Suppressor macrophage treated with lipopolysaccharide for 1 hour (primary cell): ENCODE data around the gene ARAP2.
A peak's percentile ranks its signal among the peaks of the same experiment; 100 is the strongest.

Experiments
- DNase-seq, 3 donors: peaks; one replicate each; pipeline ENCODE4 v3.0.0-alpha.2; 2020 to 2022

Gene ARAP2

GRCh38 chr4:36115312-36115711, 129.0 kb downstream of the ARAP2 start:
- no peak for DNase-seq

GRCh38 chr4:36111172-36111571, 133.1 kb downstream of the ARAP2 start:
- DNase-seq, result no peak

- DNase-seq, result no peak
These were observed 144.8 kb downstream of the ARAP2 start for GRCh38 chr4:36099509-36099908.

DNA sequence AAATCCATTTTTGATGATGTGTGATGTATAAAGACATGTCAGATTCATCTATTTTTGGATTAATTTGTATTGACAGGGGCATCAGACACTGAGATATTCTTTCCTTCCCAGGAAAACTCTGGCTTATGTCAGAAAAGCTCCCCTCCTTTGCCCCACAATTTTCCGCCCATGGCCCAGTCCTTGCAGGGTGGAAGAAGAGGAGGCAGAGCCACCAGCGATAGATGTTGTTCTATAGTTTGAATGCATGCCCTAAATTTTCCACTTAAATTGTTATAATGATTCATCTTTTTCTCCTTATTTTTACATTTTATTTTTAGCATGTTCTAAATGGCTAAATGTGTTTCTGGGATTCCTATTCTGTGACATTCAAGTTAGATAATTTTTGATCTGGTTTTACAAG, 149.3 kb downstream of the ARAP2 start:
- DNase-seq, result no peak

DNA sequence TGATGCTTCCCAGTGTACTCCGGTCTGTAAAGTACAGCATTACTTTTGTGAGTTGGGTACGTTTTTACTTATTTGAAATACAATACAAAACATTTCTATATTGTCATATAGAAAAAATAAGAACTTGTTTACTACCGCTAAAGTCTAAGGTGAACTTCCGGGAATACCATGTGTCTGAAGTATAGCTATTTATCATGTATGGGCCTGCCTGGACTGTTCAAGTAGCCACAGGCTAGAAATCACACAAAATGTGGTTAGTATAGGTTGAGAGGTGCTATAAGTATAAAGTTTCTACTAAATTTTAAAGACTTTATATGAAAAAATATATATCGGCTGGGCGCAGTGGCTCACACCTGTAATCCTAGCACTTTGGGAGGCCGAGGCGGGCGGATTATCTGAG, 152.3 kb downstream of the ARAP2 start:
- DNase-seq, result no peak

DNA sequence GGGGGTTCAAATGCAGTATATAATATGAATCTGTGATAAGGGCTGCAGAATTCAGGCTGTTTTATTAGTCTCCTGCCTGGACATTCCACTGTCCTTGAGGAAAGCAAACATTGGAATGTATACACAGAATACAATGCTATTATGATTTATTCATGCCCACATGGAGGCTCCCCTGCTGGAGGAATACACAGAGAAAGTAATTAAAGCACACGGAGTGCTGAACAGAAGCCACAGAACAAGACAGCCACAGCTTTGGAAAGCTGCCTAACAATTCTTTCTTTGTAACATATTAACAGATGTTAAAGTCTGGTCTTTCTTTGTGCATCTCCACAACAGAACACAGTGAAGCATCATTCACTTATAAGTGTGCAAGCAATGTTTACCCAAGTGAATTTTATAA, 155.8 kb downstream of the ARAP2 start:
- no peak for DNase-seq

GRCh38 chr4:36086261-36086786, 158.0 kb downstream of the ARAP2 start:
- no peak for DNase-seq

DNA sequence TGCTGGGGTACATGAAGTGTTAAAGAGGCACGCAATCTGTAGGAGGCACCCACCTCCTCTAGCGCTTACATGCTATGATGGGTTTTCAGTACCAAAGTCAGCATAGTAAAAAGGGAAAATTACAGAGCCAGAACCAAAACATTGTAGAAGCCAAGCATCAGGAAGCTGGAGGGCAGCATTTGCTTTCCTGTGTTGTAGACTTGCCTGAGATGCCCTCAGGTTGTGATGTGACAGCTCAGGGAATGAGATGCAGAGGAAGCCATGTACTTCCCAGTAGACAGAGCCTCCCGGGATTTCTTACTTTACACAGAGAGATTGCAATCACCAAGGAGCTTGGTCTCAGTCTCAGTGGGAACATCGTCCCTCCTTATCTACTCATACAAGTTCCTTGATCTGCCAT, 161.5 kb downstream of the ARAP2 start:
- no peak for DNase-seq

GRCh38 chr4:36081185-36081584, 163.1 kb downstream of the ARAP2 start:
- DNase-seq, result peak; percentile 32 to 67 (median 54)

DNA sequence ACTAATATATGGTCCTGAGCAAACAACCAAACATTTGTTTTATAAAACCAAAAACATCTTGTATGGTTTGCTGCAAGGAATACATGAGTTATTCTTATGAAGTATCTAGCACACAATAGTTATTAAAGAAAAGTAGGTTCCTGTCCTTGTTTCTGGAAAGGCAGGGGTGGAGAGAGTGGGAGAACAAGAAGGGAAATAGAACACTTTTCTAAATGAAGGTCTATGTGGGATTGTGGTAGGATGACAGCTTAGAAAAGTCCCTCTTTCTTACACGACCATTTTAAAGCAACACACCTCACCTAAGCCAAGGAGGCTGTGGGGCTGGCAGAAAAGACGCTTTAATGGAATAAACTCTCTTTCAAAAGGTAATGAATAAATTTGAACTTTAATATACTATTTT, 164.6 kb downstream of the ARAP2 start:
- no peak for DNase-seq

- no peak for DNase-seq
These were observed 166.0 kb downstream of the ARAP2 start for GRCh38 chr4:36078319-36078718.

- DNase-seq, result no peak
These were observed 171.8 kb downstream of the ARAP2 start for GRCh38 chr4:36072529-36072928.

GRCh38 chr4:36067116-36067515, 177.2 kb downstream of the ARAP2 start:
- DNase-seq, result peak in 1 of 3 donors; percentile 8

DNA sequence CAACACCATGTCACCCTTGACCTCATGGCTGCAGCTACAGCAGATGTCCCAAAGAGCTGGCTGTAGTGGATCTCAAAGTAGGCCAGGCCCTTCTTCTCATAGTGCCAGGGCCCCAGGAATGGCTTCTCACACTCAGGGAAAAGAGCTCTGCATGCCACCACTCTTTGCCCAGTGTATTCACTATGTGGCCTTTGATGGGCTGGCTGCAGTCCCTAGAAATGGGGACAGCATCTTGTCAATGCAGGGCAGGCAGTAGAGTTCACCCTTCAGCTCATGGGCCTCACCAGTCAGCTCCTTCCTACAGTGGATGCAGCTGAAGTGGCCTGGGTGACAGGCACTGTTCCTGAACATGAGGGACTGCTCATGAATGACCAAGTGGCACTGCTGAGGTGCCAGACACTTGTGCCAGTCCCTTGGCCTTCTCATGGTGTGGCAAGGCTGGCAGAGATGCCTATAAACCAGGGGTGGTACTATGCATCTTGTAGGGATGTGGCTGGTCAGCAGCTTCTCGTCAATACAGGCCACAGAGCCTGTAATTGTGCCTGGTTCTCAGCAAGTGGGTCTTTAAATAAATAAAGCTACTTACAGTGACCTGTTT, 178.9 kb downstream of the ARAP2 start:
- no peak for DNase-seq

- no peak for DNase-seq
These were observed 180.2 kb downstream of the ARAP2 start for GRCh38 chr4:36064117-36064516.

DNA sequence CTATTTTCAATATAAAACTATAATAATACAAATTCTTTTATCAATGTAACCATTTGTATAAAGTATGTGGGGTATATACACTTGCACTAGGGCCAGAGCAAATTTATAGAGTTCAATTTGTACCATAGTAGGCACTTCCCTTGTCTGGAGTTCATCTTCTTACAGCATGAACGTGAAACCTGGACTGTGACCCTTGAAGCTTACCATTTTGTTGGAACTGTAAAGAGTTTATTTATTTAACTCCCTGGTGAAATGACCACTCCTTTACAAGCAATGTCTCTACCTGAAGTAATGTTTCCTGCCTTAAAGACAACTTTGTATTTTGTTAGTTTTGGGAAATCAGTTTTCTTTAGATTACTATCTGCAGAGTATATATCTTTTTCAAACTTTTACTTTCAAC, 188.2 kb downstream of the ARAP2 start:
- no peak for DNase-seq

- DNase-seq, result no peak
These were observed 189.5 kb downstream of the ARAP2 start for GRCh38 chr4:36054694-36055422.

DNA sequence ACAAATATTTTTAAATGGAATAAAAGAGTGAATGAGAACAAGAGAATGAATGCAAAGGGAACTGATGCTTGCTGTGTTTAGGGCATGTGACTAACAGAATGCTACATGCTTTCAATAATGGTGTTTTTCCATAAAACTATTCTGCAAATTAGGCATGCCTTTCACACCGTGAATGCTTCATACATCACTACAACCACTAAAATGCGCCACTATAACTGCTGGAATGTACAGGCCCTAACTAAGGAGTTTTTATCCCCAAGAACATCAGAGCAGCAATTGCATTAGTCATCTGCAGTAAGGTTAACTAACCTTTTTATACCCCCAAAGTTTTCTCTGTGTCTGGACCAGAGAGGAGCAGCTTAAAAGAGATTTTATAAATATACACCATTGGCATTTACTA, 190.4 kb downstream of the ARAP2 start:
- no peak for DNase-seq

GRCh38 chr4:36051634-36052033, 192.7 kb downstream of the ARAP2 start:
- no peak for DNase-seq

DNA sequence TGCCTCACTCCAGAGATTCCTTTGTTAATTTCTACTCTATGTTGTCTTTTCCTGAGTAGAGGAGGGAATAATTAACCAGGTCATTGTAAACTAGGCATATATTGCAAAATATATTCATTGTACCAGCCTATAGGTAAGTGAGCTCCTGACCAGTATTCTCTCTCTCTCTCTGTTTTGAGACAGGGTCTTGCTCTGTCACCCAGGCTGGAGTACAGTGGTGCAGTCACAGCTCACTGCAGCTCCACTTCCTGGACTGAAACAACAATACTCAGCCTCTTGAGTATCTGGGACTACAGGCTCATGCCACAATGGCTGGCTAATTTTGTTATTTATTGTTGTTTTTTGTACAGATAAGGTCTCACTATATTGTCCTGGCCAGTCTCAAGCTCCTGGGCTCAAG, 198.3 kb downstream of the ARAP2 start:
- no peak for DNase-seq

DNA sequence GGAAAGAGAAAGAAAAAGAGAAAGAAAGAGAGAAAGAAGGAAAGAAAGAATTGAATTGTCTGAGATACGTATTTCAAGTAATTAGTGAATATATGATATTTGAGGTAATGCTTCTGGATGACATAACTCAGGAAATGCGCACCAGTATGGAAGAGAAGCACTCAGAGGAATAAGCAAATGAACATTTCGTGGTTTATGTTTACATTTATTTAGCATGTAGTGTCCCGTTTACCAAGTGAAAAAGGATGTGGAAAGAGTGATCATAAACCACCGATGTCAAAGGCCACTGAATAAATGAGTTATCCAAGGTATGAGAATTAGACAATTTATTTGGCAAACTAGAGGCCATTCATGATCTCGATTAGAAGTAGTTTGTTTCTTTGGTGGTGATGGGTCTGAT, 200.4 kb downstream of the ARAP2 start:
- no peak for DNase-seq

GRCh38 chr4:36043241-36043640, 201.1 kb downstream of the ARAP2 start:
- no peak for DNase-seq

DNA sequence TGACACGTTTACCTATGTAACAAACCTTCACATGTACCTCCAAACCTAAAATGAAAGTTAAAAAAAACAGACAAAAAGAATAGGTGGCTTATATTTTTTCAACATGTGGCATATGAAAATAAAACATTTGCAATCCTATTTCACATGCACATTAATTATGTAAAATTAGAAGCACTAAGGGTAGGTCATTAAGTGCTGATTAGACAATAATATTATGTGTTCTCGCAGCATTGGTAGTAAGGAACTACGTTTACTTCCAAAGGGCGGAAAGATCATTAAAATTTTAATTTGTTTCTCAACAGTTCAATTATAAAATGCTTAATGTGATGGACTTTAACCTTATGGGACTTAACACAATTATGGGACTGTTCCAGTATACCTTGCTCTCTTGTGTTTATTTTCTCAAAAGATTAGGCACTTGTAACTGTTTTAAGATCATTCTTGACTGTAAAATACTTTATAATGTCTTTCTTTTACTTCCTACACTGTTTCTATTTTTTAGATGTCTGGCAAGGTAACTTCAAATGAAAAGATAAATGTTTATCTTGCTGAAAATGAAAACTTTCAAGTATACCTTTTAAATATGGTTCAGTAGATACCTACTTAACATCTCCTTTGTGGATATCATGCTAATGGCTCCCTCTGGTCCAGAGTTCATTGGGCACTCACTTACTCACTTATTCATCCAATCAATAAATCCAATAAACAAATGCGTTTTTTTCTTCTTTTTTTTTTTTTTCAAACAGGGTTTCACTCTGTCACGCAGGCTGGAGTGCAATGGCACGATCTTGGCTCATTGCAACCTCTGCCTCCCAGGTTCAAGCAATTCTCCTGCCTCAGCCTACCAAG, 202.0 kb downstream of the ARAP2 start:
- DNase-seq, result no peak

- DNase-seq, result no peak
These were observed 203.0 kb downstream of the ARAP2 start for GRCh38 chr4:36041340-36041739.
